ENCODE results near the gene MIA2.
"Not testable (repeated sequence)": the region's sequence is repeated elsewhere in the genome, so short reads cannot be mapped to it uniquely, and the experiment has no call there.

MIA2 gene

GRCh38 chr14:39233680-39234326 lies at the start of gene MIA2:
MIA2 (plus strand) TSS chr14:39233915; CDS start chr14:39234115, 200 bp downstream.
- DNase-seq (ENCODE audit: low spot score) = no peak
- in situ Hi-C loops (cut with MboI; ENCODE audit: low pct_unique_long_range_greater_than_20kb, low sequenced_read_pairs, unreplicated experiment) = no loop called here
- no peak for TF ChIP-seq CTCF (IDR thresholded peaks at IDR 0.05; ENCODE audit: extremely low read depth, insufficient read depth, missing control alignments)

- DNase-seq (ENCODE audit: low spot score) = no peak
- in situ Hi-C loops (cut with MboI; ENCODE audit: low pct_unique_long_range_greater_than_20kb, low sequenced_read_pairs, unreplicated experiment) = no loop called here
- TF ChIP-seq CTCF (IDR thresholded peaks at IDR 0.05; ENCODE audit: extremely low read depth, insufficient read depth, missing control alignments) = no peak
Observed at GRCh38 chr14:39184628-39185255, 49.0 kb upstream of the MIA2 start.

GRCh38 chr14:39185256-39186049 lies 48.3 kb upstream of the MIA2 start:
- no peak for DNase-seq (ENCODE audit: low spot score)
- in situ Hi-C loops (cut with MboI; ENCODE audit: low pct_unique_long_range_greater_than_20kb, low sequenced_read_pairs, unreplicated experiment) = no loop called here
- no peak for TF ChIP-seq CTCF (IDR thresholded peaks at IDR 0.05; ENCODE audit: extremely low read depth, insufficient read depth, missing control alignments)

- in situ Hi-C loops (cut with MboI; ENCODE audit: low pct_unique_long_range_greater_than_20kb, low sequenced_read_pairs, unreplicated experiment) = no loop called here
- DNase-seq (ENCODE audit: low spot score) = no peak
- TF ChIP-seq CTCF (IDR thresholded peaks at IDR 0.05; ENCODE audit: extremely low read depth, insufficient read depth, missing control alignments) = no peak
Observed at GRCh38 chr14:39186941-39187525, 46.7 kb upstream of the MIA2 start.

GRCh38 chr14:39203659-39204606 lies 29.8 kb upstream of the MIA2 start:
- no peak for TF ChIP-seq CTCF (IDR thresholded peaks at IDR 0.05; ENCODE audit: extremely low read depth, insufficient read depth, missing control alignments)
- in situ Hi-C loops (cut with MboI; ENCODE audit: low pct_unique_long_range_greater_than_20kb, low sequenced_read_pairs, unreplicated experiment) = no loop called here
- DNase-seq (ENCODE audit: low spot score) = no peak

- in situ Hi-C loops (cut with MboI; ENCODE audit: low pct_unique_long_range_greater_than_20kb, low sequenced_read_pairs, unreplicated experiment); DNase-seq (ENCODE audit: low spot score): not testable (repeated sequence)
Observed at GRCh38 chr14:39207430-39207829, 26.3 kb upstream of the MIA2 start.
